Measurements from ENCODE around the gene LENEP.

The LENEP gene

GRCh38 chr1:154993572-154994268 lies at the start of gene LENEP:
Gene LENEP, plus strand, starts transcription at chr1:154993586. Its CDS starts 22 bp downstream, at chr1:154993608.
- Histone ChIP-seq H3K27me3 (ENCODE audit: control insufficient read depth, insufficient read depth, low read length) (no peaks in the 10 kb centered on the region), H3K4me2 (ENCODE audit: low read length) (no peak within 1 kb of the TSS), H3K9me3 (ENCODE audit: control insufficient read depth, low read length) (no peaks in the 10 kb centered on the region), H3K27ac (no peak within 1 kb of the TSS), H3K9ac (no peak within 1 kb of the TSS), H3K36me3 (ENCODE audit: control insufficient read depth, insufficient read depth, low read length) (no peaks in the 10 kb centered on the region), H3K4me1 (no peaks in the 10 kb centered on the region), H3K79me2 (no peaks in the 10 kb centered on the region), H2AFZ (no peak within 1 kb of the TSS), H3K4me3 (ENCODE audit: low read depth, low read length) (no peak within 1 kb of the TSS)
- TF ChIP-seq CTCF (IDR thresholded peaks at IDR 0.05) = no peak

GRCh38 chr1:154943649-154944400 lies 49.6 kb upstream of the LENEP start:
- Histone ChIP-seq H3K4me3 (ENCODE audit: low read depth, low read length) (no peak overlapping the region), H3K9ac (no peak overlapping the region), H3K79me2 (no peaks in the 10 kb centered on the region), H3K4me1 (peaks cover 21% of the 10 kb centered on the region), H3K9me3 (ENCODE audit: control insufficient read depth, low read length) (no peaks in the 10 kb centered on the region), H3K36me3 (ENCODE audit: control insufficient read depth, insufficient read depth, low read length) (no peaks in the 10 kb centered on the region), H3K27me3 (ENCODE audit: control insufficient read depth, insufficient read depth, low read length) (no peaks in the 10 kb centered on the region), H3K4me2 (ENCODE audit: low read length) (no peak overlapping the region), H3K27ac (peak overlapping the region; percentile 11), H2AFZ (no peak overlapping the region)
- peak; percentile 50 for TF ChIP-seq CTCF (IDR thresholded peaks at IDR 0.05)

GRCh38 chr1:154944401-154945159 lies 48.8 kb upstream of the LENEP start:
- Histone ChIP-seq H3K4me1 (peaks cover 21% of the 10 kb centered on the region), H3K9ac (no peak overlapping the region), H2AFZ (no peak overlapping the region), H3K27me3 (ENCODE audit: control insufficient read depth, insufficient read depth, low read length) (no peaks in the 10 kb centered on the region), H3K36me3 (ENCODE audit: control insufficient read depth, insufficient read depth, low read length) (no peaks in the 10 kb centered on the region), H3K9me3 (ENCODE audit: control insufficient read depth, low read length) (no peaks in the 10 kb centered on the region), H3K4me3 (ENCODE audit: low read depth, low read length) (no peak overlapping the region), H3K79me2 (no peaks in the 10 kb centered on the region), H3K4me2 (ENCODE audit: low read length) (no peak overlapping the region), H3K27ac (no peak overlapping the region)
- TF ChIP-seq CTCF (IDR thresholded peaks at IDR 0.05) = no peak

GRCh38 chr1:154945160-154945961 lies 48.0 kb upstream of the LENEP start:
- TF ChIP-seq CTCF (IDR thresholded peaks at IDR 0.05) = no peak
- Histone ChIP-seq H3K9me3 (ENCODE audit: control insufficient read depth, low read length) (no peaks in the 10 kb centered on the region), H3K4me1 (peaks cover 21% of the 10 kb centered on the region), H3K4me3 (ENCODE audit: low read depth, low read length) (no peak overlapping the region), H3K9ac (no peak overlapping the region), H3K27ac (no peak overlapping the region), H2AFZ (no peak overlapping the region), H3K27me3 (ENCODE audit: control insufficient read depth, insufficient read depth, low read length) (no peaks in the 10 kb centered on the region), H3K36me3 (ENCODE audit: control insufficient read depth, insufficient read depth, low read length) (no peaks in the 10 kb centered on the region), H3K79me2 (no peaks in the 10 kb centered on the region), H3K4me2 (ENCODE audit: low read length) (no peak overlapping the region)
